HEK293 (cell line): Measurements from ENCODE around the gene CTSO.

Experiments
- GLIS2 ChIP-seq: fragments of 450-650 bp; formaldehyde crosslinking; IDR thresholded peaks from 2 replicates; pipeline ENCODE4 v1.5.1; 2016; ENCODE audit warnings: missing biosample characterization, missing genetic modification characterization
- ZNF792 ChIP-seq: fragments of 450-650 bp; formaldehyde crosslinking; IDR thresholded peaks from 2 replicates; pipeline ENCODE4 v1.5.1; 2016; ENCODE audit warnings: missing biosample characterization, missing genetic modification characterization
- TF ChIP-seq, protein P1 (sequence below): fragments of 450-650 bp; formaldehyde crosslinking; IDR thresholded peaks from 2 replicates; pipeline ENCODE4 v1.5.1; 2016; ENCODE audit warnings: missing biosample characterization, missing genetic modification characterization

DNA sequence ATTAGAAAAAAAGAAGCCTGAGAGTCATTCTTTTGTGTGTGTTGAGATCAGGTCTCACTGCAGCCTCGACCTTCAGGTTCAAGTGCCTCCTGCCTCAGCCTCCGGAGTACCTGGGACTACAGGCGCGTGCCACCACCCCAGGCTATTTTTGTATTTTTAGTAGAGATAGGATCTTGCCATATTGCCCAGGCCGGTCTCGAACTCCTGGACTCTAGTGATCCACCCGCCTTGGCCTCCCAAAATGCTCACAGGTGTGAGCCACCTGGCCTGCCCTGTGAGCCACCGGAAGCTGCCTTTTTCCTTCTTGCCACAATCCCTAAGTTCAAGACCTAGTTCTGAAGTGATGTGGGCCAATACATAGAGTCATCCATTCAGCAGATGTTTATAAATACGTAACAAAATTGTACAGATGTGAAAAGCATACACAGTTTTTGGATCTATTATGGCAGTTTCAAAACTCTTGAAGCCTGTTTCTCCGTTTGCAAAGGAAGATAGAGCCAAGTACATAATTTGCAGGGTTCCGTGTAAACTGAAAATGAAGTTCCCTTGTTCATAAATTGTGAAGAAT is 536 bp upstream of the CTSO start:
- TF ChIP-seq, protein P1, sequence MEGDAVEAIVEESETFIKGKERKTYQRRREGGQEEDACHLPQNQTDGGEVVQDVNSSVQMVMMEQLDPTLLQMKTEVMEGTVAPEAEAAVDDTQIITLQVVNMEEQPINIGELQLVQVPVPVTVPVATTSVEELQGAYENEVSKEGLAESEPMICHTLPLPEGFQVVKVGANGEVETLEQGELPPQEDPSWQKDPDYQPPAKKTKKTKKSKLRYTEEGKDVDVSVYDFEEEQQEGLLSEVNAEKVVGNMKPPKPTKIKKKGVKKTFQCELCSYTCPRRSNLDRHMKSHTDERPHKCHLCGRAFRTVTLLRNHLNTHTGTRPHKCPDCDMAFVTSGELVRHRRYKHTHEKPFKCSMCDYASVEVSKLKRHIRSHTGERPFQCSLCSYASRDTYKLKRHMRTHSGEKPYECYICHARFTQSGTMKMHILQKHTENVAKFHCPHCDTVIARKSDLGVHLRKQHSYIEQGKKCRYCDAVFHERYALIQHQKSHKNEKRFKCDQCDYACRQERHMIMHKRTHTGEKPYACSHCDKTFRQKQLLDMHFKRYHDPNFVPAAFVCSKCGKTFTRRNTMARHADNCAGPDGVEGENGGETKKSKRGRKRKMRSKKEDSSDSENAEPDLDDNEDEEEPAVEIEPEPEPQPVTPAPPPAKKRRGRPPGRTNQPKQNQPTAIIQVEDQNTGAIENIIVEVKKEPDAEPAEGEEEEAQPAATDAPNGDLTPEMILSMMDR: no peak
- TF ChIP-seq ZNF792 (tag by site-specific recombination) (no peak), GLIS2 (tag by site-specific recombination) (no peak)
